T1000 (cell line): ENCODE results near the gene ANXA8L1.
A peak's percentile ranks its signal among the peaks of the same experiment; 100 is the strongest.
"Not testable (repeated sequence)": the region's sequence is repeated elsewhere in the genome, so short reads cannot be mapped to it uniquely, and the experiment has no call there.

ENCODE experiments used
- DNase-seq: peaks from one replicate; lab custom pipeline; 2025; ENCODE audit warnings: mixed read lengths; lab: John Stamatoyannopoulos, UW

Gene ANXA8L1, protein sequence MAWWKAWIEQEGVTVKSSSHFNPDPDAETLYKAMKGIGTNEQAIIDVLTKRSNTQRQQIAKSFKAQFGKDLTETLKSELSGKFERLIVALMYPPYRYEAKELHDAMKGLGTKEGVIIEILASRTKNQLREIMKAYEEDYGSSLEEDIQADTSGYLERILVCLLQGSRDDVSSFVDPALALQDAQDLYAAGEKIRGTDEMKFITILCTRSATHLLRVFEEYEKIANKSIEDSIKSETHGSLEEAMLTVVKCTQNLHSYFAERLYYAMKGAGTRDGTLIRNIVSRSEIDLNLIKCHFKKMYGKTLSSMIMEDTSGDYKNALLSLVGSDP

GRCh38 chr10:46375406-46375805, at the start of gene ANXA8L1:
Gene ANXA8L1, plus strand, starts transcription at chr10:46375776. Its CDS starts 76 bp downstream, at chr10:46375852.
- not testable (repeated sequence) for DNase-seq

GRCh38 chr10:46326066-46326465, 49.5 kb upstream of the ANXA8L1 start:
- DNase-seq, result no peak

DNA sequence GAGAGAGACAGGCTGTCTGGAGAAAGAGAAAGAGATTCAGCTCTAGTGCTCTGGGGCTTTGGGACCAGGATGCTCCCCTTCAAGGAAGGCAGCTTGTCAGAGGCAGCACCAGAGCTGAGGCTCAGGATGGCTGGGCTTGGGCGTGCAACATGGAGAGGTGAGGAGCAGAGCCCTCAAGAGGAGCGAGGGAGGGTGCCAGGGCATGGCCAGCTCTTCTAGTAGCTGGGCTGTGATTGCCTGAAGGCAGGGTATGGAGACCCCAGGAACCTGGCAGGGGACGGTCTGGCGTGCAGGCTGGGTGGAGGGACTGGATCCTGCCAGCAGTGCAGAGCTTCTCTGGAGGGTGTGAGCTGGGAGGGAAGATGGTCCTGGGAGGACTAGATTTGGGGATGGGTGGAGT, 48.6 kb upstream of the ANXA8L1 start:
- DNase-seq, result no peak

GRCh38 chr10:46327685-46328084, 47.9 kb upstream of the ANXA8L1 start:
- no peak for DNase-seq

- no peak for DNase-seq
Observed at GRCh38 chr10:46328853-46329689, 46.5 kb upstream of the ANXA8L1 start.

GRCh38 chr10:46329690-46330016, 45.9 kb upstream of the ANXA8L1 start:
- no peak for DNase-seq

DNA sequence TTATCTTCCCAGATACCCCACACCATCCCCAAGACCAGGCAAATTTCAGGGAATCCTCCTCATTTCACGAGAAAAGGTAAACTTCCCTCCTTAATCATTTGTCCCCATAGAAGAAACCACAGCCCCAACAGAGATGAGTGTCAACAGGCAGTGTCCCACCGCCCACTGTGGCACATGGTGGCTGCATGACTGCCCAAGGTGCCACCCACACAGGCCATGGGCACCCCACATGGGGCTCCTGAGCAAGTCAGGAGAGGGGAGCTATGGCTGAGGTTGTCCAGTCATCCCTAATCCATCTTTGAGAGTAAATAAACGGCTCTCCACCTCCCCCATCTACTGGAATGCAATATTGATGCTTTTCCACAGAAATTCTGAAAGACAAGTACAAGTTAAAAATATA, 44.7 kb upstream of the ANXA8L1 start:
- DNase-seq, result no peak

DNA sequence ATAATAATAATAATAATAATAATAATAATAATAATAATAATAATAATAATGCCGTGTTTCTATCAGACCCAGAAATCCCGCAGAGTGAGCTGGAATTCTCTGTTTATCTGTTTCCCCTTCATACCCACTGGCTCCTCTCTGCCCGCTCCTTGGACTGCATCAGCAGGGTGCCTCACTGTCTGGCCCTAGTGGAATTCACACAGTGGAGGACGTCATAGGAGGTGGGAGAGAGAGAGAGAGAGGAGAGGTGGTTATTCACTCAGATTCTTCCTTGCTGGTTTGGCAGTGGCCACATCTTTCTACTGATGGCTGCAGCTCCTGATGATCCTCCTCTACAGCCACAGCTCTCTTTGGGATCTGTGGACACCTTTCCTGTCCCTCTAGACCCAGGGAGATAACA, 10.1 kb upstream of the ANXA8L1 start:
- not testable (repeated sequence) for DNase-seq

GRCh38 chr10:46367209-46367608, 8.4 kb upstream of the ANXA8L1 start:
- not testable (repeated sequence) for DNase-seq

GRCh38 chr10:46367666-46368240, 7.8 kb upstream of the ANXA8L1 start:
- not testable (repeated sequence) for DNase-seq

DNA sequence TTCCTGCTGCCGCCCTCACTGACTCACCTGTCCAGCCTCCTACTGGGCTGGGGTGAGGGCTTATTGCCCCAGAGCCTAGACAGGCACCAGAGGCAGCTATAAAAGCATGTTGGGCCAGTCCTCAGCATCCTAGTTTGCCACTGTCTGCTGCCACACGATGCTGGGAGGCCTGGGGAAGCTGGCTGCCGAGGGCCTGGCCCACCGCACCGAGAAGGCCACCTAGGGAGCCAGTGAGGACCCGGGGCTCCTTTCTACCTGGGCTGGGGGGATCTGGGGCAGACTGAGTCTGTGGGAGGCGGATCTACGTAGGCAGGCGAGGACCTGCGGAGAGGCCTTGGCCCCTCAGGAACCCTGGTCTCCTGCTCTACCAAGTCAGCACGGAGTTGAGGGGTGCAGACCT, 6.6 kb upstream of the ANXA8L1 start:
- DNase-seq, result not testable (repeated sequence)

GRCh38 chr10:46374410-46374809, 1.2 kb upstream of the ANXA8L1 start:
- not testable (repeated sequence) for DNase-seq

GRCh38 chr10:46377022-46377421, 1.4 kb downstream of the ANXA8L1 start:
- not testable (repeated sequence) for DNase-seq

DNA sequence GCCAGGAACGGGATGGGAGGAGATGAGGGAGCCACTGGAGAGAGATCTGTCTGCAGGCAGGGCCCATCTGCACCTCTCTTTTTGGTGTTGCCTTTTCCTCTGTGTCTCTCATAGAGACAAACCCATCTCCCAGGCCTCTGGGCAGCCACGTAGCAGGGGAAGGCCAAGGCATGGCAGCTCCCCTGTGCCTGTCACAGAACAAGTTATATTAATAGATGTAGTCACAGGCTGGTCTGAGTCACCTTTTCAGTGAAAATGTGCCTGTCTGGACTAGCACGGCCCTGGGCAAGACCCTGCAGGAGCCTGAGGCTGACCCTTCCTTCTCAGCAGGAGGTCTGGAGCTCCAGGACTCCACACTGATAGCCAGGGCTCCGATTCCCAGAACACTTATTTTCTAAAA, 2.1 kb downstream of the ANXA8L1 start:
- DNase-seq, result not testable (repeated sequence)

- DNase-seq, result not testable (repeated sequence)
Observed at GRCh38 chr10:46378108-46378507, 2.5 kb downstream of the ANXA8L1 start.

- DNase-seq, result not testable (repeated sequence)
Observed at GRCh38 chr10:46379233-46379848, 3.8 kb downstream of the ANXA8L1 start.

- not testable (repeated sequence) for DNase-seq
Observed at GRCh38 chr10:46385858-46386257, 10.3 kb downstream of the ANXA8L1 start.

DNA sequence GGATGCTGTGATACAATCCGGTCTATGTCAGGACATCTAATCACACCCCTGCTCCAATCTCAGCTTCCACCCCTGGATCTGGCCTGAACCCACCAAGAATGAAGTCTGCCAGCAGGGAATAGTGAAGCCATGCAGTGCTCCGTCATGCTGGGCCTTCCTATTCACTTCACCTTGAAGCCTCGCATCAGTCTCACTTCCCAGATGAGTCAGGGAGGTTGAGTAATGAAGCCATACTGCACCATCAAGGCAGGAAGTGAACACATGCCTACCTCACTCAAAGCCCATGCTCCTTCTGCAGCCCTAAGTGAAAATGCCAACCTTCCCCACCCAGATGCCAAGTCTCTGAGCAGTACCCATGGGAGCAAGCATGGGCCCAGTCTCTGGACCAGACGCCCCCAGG, 11.1 kb downstream of the ANXA8L1 start:
- not testable (repeated sequence) for DNase-seq

DNA sequence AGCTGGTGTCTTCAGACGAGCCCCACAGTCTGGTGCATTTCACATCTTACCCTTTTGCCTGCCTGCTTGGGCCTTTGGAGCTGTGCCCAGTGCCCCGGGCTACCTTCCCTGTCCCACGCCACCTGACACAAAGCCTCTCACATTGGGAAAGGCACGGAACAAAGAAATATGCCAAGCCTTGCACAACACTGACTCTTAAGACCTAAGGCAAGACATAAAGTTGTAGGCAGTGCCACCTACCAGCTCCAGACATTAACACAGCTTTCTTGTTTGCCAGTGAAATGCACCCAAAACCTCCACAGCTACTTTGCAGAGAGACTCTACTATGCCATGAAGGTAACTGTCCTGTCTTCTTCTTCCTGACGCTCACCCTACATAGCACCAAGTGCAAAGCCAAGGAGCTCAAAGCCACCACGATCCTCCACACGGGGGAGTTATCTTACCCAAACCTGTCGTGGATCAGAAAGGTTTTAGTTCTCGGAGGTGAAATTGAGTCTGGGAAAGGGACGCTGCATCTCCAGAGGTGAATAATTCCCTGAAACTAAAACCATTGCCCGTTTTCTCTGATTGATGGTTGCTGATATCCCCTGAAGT, 11.8 kb downstream of the ANXA8L1 start:
- DNase-seq, result not testable (repeated sequence)

DNA sequence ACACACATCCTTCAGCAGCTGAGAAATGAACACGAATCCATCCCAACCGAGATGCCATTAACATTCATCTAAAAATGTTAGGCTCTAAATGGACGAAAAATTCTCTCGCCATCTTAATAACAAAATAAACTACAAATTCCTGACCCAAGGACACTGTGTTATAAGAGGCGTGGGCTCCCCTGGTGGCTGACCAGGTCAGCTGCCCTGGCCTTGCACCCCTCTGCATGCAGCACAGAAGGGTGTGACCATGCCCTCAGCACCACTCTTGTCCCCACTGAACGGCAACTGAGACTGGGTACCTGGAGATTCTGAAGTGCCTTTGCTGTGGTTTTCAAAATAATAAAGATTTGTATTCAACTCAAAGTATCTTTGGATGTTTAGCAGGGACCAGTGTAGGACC, 15.8 kb downstream of the ANXA8L1 start:
- not testable (repeated sequence) for DNase-seq

DNA sequence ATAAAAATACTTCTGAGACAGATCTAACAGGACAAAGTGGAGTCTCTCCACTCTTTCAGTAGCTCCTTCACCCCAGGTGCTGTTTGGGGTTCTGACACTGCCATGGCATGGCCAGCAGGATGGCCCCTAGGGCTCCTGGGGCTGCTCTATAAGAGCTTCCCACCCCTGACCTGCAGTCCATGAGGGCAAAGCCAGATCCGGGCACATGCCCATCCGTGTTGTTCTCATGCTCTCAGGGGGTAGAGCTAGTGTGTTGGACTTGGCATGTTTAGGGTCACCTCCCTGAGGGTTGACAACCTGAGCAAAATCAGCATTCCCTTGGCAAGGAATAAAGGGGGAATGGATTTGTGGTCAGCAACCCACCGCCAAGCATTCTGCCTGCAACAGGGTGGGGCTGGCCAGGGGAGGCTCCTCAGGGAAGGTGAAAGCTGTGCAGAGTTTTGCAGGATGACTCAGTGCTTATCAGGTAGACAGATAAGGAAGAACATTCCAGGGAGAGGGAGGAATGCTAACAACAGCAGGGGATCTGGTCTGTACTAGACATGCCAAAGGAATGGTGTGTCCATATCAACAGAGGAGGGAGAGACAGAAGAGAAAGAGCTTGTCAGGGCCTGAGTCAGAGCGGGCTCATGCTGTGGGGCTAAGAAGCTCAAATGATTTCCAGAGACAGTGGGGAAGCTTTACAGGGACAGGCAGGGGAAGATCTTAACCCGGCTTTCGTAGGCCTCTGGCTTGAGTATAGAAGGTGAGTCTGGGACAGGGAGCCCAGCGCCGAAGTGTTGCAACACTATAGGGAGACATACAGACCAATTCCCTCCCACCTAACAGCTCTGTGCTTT, 21.1 kb downstream of the ANXA8L1 start:
- peak; percentile 30 for DNase-seq
